Activated naive CD4-positive, alpha-beta T cell (primary cell): ENCODE data around the gene ZPR1.
"Not testable (repeated sequence)": the region's sequence is repeated elsewhere in the genome, so short reads cannot be mapped to it uniquely, and the experiment has no call there.

ENCODE experiments used
- DNase-seq, 4 experiments: peaks; one replicate each; lab custom pipeline; 2025; lab: John Stamatoyannopoulos, UW

The ZPR1 gene, protein sequence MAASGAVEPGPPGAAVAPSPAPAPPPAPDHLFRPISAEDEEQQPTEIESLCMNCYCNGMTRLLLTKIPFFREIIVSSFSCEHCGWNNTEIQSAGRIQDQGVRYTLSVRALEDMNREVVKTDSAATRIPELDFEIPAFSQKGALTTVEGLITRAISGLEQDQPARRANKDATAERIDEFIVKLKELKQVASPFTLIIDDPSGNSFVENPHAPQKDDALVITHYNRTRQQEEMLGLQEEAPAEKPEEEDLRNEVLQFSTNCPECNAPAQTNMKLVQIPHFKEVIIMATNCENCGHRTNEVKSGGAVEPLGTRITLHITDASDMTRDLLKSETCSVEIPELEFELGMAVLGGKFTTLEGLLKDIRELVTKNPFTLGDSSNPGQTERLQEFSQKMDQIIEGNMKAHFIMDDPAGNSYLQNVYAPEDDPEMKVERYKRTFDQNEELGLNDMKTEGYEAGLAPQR

DNA sequence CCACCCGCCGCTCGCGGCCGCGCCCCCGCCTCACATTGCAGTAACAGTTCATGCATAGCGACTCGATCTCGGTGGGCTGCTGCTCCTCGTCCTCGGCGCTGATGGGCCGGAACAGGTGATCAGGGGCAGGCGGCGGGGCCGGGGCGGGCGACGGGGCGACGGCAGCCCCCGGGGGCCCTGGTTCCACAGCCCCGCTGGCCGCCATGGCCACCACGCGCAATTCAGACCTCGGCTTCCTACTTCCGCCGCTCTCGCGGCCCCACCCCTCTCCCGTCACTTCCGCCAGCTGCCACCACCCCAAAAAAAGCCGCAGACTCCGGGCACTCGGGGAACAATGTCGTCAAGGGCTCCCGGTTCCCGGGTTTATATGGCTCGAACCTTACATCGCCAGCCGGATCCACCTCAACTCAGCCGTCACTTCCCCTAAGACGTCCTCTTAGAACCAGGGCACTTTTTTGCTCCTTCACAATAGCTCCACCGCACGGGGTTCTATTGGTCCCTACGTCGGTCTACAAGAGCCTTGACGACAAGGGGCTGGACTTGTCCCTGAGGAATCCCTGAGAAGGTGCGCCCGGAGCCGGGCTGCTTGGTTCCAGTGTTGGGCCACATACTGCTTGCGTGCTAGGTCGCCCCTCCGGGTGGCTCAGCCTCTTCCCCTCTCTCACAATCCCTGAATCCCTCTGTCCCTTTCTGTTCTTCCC, at the start of gene ZPR1:
Gene ZPR1 (minus strand): TSS at position 238 of the 701 bp plus-strand sequence. CDS start 33 bp downstream, at position 205.
- peak; percentile 43 to 79 (median 64) for DNase-seq

GRCh38 chr11:116836632-116836991, 48.8 kb upstream of the ZPR1 start:
- DNase-seq = no peak

DNA sequence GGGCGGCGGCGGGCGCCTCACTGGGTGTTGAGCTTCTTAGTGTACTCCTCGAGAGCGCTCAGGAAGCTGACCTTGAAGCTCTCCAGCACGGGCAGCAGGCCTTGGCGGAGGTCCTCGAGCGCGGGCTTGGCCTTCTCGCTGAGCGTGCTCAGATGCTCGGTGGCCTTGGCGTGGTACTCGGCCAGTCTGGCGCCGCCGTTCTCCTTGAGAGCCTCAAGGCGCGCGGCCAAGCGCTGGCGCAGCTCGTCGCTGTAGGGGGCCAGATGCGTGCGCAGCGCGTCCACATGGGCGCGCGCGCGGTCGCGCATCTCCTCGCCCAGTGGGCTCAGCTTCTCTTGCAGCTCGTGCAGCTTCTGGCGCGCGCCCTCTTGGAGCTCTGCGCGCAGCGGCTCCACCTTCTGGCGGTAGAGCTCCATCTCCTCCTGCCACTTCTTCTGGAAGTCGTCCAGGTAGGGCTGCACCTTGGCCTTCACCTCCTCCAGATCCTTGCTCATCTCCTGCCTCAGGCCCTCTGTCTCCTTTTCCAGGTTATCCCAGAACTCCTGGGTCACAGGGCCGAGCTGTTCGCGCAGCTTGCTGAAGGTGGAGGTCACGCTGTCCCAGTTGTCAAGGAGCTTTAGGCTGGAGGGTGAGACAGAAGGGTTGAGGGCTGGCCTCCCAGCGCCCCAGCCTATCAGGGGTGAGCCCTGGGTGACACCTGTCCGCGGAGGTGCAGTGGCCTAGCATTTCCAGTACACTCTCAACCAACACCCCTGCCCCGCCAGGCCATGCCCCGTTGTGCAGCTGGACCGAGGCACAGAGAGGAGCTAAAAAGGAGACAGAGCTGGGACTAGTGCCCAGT, 48.2 kb upstream of the ZPR1 start:
- peak; percentile 14 to 80 (median 47) for DNase-seq

DNA sequence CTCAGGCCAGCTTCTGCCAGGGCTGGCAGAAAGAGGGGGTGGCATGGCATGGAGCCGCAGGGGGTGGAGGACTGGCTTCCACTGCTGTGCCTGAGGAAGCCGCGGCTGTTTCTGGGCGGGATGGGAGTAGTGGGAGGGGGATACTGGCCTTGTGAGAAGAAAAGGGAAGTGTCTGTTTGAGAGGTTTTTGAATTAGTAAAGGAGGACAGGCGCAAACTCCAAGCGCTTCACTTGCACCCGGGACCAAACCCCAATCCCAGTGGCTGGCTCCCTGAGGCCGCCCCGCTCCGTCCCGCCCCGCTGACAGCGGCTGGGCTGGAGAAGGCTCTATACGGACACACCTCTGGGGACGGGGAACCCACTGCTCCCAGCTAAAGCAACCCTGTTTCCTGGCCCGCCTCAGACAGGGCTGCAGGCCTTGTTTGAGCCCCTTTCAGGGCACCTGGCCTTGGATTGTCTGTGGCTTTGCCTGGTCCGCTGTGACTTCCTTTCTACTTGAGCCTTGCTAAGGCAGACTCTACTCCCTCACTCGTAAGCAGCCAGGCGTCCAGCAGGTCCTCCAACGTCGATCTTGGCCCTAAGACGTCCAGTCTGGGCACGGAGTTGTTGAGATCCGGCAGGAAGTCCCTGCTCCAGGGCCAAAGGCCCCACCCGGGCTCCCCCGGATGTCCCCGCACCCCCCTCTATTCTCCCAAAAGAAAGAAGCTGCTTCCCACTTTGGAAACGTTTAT, 47.4 kb upstream of the ZPR1 start:
- peak in 1 of 4 experiments; percentile 16 for DNase-seq

DNA sequence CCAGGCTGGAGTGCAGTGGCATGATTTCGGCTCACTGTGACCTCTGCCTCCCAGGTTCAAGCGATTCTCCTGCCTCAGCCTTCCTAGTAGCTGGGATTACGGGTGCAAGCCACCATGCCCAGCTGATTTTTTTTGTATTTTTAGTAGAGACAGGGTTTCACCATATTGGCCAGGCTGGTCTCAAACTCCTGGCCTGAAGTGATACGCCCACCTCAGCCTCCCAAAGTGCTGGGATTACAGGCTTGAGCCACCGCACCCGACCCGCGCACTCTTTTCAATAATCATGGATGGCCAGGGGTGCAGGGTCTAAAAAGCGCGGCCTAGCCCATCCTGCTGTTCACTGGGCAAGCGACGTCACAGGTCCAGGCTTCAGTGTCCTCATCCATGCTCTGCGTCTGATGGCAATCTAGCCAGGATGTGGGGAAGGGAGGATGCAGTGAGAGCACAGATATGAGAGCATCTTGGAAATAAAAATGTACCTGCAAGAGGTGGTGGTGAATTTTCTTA, 46.8 kb upstream of the ZPR1 start:
- DNase-seq = not testable (repeated sequence)

DNA sequence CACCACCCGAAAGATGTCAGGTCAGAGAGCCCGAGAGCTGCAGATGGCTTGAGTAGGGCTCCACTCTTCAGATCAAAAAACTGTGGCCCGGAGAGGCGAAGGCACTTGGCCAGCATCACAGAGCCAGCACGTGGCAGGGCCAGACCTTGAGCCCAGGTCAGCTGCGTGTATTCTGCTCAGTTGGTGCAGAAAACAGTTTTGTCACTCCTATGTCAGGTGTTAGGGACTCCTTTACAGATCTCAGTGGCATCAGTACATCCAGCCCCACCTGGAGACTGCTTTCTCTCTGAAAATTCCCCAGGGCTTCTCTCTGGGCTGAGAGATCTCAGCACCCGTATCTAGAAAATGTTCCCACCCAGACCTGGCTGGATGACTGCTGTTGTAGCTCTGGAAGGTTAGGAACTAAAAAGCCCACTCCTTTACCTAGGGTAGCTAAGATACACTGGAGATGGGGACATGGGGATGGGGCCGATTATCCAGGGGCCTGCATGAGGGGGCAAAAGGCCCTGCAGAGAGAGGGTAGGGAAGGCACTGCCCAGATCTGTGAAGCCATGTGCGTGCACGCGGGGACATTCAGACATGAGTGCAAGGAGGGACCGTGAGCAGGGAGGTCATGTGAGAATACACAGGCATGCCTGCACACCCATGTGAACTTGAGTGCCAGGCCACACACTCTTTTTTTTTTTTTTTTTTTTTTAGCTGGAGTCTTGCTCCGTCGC, 46.2 kb upstream of the ZPR1 start:
- DNase-seq = no peak

- no peak for DNase-seq
Observed at GRCh38 chr11:116833491-116833815, 45.6 kb upstream of the ZPR1 start.

- no peak for DNase-seq
Observed at GRCh38 chr11:116832350-116833290, 44.8 kb upstream of the ZPR1 start.

DNA sequence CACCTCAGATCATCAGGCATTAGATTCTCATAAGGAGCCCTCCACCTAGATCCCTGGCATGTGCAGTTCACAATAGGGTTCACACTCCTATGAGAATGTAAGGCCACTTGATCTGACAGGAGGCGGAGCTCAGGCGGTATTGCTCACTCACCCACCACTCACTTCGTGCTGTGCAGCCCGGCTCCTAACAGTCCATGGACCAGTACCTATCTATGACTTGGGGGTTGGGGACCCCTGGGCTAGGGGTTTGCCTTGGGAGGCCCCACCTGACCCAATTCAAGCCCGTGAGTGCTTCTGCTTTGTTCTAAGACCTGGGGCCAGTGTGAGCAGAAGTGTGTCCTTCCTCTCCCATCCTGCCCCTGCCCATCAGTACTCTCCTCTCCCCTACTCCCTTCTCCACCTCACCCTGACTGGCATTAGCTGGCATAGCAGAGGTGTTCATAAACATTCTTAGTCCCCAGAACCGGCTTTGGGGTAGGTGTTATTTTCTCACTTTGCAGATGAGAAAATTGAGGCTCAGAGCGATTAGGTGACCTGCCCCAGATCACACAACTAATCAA, 44.0 kb upstream of the ZPR1 start:
- DNase-seq = no peak

- no peak for DNase-seq
Observed at GRCh38 chr11:116830184-116830912, 42.5 kb upstream of the ZPR1 start.

DNA sequence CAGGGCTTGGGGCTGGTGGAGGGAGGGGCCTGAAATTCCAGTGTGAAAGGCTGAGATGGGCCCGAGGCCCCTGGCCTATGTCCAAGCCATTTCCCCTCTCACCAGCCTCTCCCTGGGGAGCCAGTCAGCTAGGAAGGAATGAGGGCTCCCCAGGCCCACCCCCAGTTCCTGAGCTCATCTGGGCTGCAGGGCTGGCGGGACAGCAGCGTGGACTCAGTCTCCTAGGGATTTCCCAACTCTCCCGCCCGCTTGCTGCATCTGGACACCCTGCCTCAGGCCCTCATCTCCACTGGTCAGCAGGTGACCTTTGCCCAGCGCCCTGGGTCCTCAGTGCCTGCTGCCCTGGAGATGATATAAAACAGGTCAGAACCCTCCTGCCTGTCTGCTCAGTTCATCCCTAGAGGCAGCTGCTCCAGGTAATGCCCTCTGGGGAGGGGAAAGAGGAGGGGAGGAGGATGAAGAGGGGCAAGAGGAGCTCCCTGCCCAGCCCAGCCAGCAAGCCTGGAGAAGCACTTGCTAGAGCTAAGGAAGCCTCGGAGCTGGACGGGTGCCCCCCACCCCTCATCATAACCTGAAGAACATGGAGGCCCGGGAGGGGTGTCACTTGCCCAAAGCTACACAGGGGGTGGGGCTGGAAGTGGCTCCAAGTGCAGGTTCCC, 41.8 kb upstream of the ZPR1 start, which contains the start of gene APOC3:
Gene APOC3 (plus strand): TSS at position 383 of the 659 bp plus-strand sequence. CDS start 676 bp downstream, outside the sequence.
- DNase-seq = no peak

DNA sequence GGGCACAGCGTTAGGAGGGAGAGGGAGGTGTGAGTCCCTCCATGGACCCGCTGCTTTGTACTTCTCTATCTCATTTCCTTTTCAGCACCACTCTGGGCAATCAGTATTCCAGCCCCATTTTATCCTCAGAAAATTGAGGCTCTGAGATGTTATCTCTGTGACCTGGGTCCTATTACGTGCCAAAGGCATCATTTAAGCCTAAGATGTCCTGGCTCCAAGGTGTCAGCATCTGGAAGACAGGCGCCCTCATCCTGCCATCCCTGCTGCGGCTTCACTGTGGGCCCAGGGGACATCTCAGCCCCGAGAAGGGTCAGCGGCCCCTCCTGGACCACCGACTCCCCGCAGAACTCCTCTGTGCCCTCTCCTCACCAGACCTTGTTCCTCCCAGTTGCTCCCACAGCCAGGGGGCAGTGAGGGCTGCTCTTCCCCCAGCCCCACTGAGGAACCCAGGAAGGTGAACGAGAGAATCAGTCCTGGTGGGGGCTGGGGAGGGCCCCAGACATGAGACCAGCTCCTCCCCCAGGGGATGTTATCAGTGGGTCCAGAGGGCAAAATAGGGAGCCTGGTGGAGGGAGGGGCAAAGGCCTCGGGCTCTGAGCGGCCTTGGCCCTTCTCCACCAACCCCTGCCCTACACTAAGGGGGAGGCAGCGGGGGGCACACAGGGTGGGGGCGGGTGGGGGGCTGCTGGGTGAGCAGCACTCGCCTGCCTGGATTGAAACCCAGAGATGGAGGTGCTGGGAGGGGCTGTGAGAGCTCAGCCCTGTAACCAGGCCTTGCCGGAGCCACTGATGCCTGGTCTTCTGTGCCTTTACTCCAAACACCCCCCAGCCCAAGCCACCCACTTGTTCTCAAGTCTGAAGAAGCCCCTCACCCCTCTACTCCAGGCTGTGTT, 41.1 kb upstream of the ZPR1 start:
- DNase-seq = no peak

- DNase-seq = no peak
Observed at GRCh38 chr11:116827461-116827860, 39.6 kb upstream of the ZPR1 start.

DNA sequence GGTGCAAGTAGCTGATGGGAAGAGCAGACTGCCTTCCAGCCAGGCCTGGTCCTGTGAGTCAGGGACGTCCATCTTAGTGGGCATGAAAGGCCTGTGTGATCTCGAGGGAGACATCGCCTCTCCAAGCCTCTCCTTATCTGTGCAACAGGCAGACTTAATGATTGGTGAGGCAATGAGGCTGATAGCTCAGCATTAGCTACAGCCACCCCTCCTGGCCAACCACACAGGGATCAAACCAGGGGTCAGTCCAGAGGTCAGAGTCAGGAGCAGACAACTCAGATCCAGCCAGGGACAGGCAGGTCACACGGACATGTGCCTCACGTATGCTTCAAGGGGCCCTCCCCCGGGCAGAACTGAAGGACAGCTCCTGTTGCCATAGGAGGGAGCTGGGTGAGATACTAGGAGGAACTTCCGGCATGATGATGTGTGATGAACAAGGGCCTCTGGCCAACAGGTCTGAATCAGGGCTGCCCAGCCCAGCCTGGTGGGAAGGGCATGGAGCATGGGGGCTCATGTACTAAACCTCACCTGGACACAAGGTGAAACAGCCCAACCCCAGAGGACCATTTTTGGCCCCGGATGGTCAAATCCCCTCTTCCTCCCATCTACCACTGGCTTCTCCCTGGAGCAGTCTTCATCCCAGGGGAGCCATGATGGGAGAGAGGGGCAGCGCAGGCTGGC, 39.1 kb upstream of the ZPR1 start:
- no peak for DNase-seq

GRCh38 chr11:116825854-116826750, 38.3 kb upstream of the ZPR1 start:
- DNase-seq = no peak
